HG02973 (cell line): ENCODE results near the gene EMC6.
"Not testable (repeated sequence)": the region's sequence is repeated elsewhere in the genome, so short reads cannot be mapped to it uniquely, and the experiment has no call there.

Experiments used
- ATAC-seq: cut with Tn5 transposase; IDR thresholded peaks from one replicate; pipeline ENCODE4 v1.9.1; 2021; ENCODE audit warnings: moderate library complexity; ENCODE audit not compliant: unreplicated experiment

Gene EMC6

GRCh38 chr17:3704931-3705717, 36.5 kb downstream of the EMC6 start:
- ATAC-seq, result no peak

GRCh38 chr17:3705718-3705984, 37.0 kb downstream of the EMC6 start:
- not testable (repeated sequence) for ATAC-seq

GRCh38 chr17:3708366-3708765, 39.8 kb downstream of the EMC6 start:
- no peak for ATAC-seq

GRCh38 chr17:3710951-3711383, 42.4 kb downstream of the EMC6 start:
- peak; percentile 87 for ATAC-seq

- no peak for ATAC-seq
Observed at GRCh38 chr17:3712811-3713463, 44.3 kb downstream of the EMC6 start.

GRCh38 chr17:3715296-3715695, 46.7 kb downstream of the EMC6 start:
- no peak for ATAC-seq

GRCh38 chr17:3718201-3718600, 49.6 kb downstream of the EMC6 start:
- ATAC-seq, result no peak

- ATAC-seq, result no peak
Observed at GRCh38 chr17:3719265-3719664, 50.7 kb downstream of the EMC6 start.
